ENCODE data around the gene FRG1. TPM values are rescaled to one million over a fixed set of nuclear protein-coding genes. Genes with fewer than 3 reads are reported as not detected.
"Not testable (repeated sequence)": the region's sequence is repeated elsewhere in the genome, so short reads cannot be mapped to it uniquely, and the experiment has no call there.

Gene FRG1
- total and polyA plus RNA-seq, 4 donors = 28.5 to 59.7 (median 31.6) TPM

DNA sequence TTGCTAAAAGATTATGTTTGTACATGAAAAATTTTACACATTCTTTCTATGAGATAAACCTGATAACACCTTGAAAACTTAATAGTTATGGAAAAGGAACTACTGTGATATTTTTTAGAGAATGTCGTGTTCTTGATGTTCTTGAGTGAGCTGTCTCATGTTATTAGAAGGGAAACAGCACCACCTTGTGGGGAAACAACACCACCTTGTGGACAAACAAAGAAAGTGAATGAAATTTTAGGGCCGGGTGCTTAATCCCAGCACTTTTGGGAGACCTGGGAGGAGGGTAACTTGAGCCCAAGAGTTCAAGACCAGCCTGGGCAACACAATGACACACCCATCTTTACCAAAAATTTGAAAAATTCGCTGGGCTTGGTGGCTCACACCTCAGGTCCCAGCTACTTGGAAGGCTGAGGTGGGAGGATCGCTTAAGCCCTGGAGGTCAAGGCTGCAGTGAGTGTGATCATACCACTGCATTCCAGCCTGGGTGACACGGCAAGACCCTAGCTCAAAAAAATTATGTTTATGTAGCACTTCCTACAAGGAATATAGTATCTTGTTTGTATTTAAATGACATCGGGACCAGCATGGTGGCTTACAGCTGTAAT, 36.1 kb upstream of the FRG1 start:
- DNase-seq = peak; percentile 59 to 83 (median 72)
- H3K36me3 ChIP-seq (ENCODE audit: control insufficient read depth in 4 of 4, insufficient read depth in 4 of 4, low read length in 4 of 4) = not testable (repeated sequence)
- TF ChIP-seq, protein P1, sequence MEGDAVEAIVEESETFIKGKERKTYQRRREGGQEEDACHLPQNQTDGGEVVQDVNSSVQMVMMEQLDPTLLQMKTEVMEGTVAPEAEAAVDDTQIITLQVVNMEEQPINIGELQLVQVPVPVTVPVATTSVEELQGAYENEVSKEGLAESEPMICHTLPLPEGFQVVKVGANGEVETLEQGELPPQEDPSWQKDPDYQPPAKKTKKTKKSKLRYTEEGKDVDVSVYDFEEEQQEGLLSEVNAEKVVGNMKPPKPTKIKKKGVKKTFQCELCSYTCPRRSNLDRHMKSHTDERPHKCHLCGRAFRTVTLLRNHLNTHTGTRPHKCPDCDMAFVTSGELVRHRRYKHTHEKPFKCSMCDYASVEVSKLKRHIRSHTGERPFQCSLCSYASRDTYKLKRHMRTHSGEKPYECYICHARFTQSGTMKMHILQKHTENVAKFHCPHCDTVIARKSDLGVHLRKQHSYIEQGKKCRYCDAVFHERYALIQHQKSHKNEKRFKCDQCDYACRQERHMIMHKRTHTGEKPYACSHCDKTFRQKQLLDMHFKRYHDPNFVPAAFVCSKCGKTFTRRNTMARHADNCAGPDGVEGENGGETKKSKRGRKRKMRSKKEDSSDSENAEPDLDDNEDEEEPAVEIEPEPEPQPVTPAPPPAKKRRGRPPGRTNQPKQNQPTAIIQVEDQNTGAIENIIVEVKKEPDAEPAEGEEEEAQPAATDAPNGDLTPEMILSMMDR (IDR thresholded peaks at IDR 0.05; ENCODE audit: control extremely low read depth, extremely low read depth) = peak; percentile 49

DNA sequence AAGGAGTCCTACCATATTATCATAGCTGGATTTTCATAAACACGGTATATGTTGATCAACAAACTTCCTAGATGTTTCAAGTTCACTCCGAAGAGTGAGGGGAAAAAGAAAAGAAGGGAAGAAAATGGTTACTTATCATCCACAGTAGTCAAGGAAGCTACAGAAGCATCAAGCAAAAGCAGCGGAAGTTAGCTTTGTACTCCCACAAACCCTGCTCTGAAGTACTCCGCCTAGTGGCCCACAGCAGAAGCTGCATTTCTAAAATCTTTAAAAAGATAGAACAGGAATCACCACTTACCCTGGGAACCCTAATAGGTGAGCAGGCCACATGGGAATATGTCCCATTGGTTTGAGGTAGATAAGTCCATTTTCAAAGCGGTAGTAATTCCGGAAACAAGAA, 28.5 kb upstream of the FRG1 start:
- H3K27ac ChIP-seq (ENCODE audit: low read depth in 1 of 2, low read length in 1 of 2) = no peak overlapping the region
- H3K9me3 ChIP-seq (ENCODE audit: control insufficient read depth in 4 of 4, insufficient read depth in 3 of 4, low read length in 3 of 4) = peaks cover 0 to 6% (median 0%) of the 10 kb centered on the region in 4 donors

More for the DNA sequence above, 36.1 kb upstream of the FRG1 start:
- H3K9ac ChIP-seq (ENCODE audit: insufficient read depth in 1 of 2, low read length in 2 of 2); H3K4me3 ChIP-seq; H3K4me1 ChIP-seq (ENCODE audit: control insufficient read depth in 5 of 5, insufficient read depth in 5 of 5, low read length in 5 of 5); H3K27me3 ChIP-seq (ENCODE audit: control insufficient read depth in 3 of 3, insufficient read depth in 3 of 3, low read length in 2 of 3); H3K9me3 ChIP-seq (ENCODE audit: control insufficient read depth in 4 of 4, insufficient read depth in 3 of 4, low read length in 3 of 4); ATAC-seq (ENCODE audit: insufficient read depth, low FRiP score); H3K27ac ChIP-seq (ENCODE audit: low read depth in 1 of 2, low read length in 1 of 2): not testable (repeated sequence)
- WGBS, 2 donors = 37 to 45% methylated on average over 6 of the region's 6 CpGs

DNA sequence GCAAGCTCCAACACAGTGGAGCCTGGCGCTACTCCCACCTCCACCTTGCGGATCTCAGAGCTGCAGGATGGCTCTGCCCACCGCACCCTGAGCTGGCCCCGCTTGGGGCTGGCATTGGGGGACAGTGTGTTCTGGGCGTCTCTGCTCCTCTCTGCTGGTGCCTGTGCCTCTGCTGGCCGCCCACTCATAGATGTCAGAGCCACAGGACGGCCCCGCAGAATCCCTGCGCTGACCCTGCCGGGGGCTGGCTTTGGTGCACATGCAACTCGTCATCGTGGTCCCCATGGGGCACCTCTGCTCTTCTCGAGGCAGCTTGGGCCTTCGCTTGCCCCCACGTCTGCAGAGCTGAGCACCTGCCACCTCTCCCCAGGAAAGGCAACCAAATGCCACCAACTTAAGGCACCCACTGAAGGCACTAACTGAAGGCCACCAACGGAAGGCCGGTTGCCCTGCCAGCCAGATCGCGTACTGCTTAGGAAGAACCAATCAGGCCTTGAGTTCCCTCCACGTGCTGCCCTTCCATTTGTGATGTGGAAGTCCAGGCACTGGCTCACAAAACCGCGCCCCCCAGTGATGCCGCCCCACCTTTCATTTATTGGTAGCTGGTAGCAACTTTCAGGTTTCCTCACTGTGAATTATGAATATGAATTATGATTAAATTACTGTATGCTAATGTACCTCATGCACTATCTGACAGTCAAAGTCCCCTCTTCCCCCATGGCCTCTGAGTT, 23.3 kb upstream of the FRG1 start:
- ATAC-seq (ENCODE audit: insufficient read depth, low FRiP score) (no peak), DNase-seq (no peak)
- H3K27ac ChIP-seq (ENCODE audit: low read depth in 1 of 2, low read length in 1 of 2) = no peak overlapping the region
- WGBS, 2 donors = 93 to 95% methylated on average over 23 of the region's 23 CpGs
- no peaks in the 10 kb centered on the region for H3K27me3 ChIP-seq (ENCODE audit: control insufficient read depth in 3 of 3, insufficient read depth in 3 of 3, low read length in 2 of 3)
- peaks cover 0 to 14% (median 3%) of the 10 kb centered on the region in 4 donors for H3K9me3 ChIP-seq (ENCODE audit: control insufficient read depth in 4 of 4, insufficient read depth in 3 of 4, low read length in 3 of 4)
- no peak overlapping the region for H3K9ac ChIP-seq (ENCODE audit: insufficient read depth in 1 of 2, low read length in 2 of 2)
- no peaks in the 10 kb centered on the region for H3K36me3 ChIP-seq (ENCODE audit: control insufficient read depth in 4 of 4, insufficient read depth in 4 of 4, low read length in 4 of 4)
- no peaks in the 10 kb centered on the region for H3K4me1 ChIP-seq (ENCODE audit: control insufficient read depth in 5 of 5, insufficient read depth in 5 of 5, low read length in 5 of 5)
- TF ChIP-seq, protein P1 (IDR thresholded peaks at IDR 0.05; ENCODE audit: control extremely low read depth, extremely low read depth) = no peak
- H3K4me3 ChIP-seq = no peak overlapping the region

More for the DNA sequence above, 28.5 kb upstream of the FRG1 start:
- no peaks in the 10 kb centered on the region for H3K36me3 ChIP-seq (ENCODE audit: control insufficient read depth in 4 of 4, insufficient read depth in 4 of 4, low read length in 4 of 4)
- TF ChIP-seq, protein P1 (IDR thresholded peaks at IDR 0.05; ENCODE audit: control extremely low read depth, extremely low read depth) = no peak
- no peaks in the 10 kb centered on the region for H3K27me3 ChIP-seq (ENCODE audit: control insufficient read depth in 3 of 3, insufficient read depth in 3 of 3, low read length in 2 of 3)
- 65 to 72% methylated on average over 6 of the region's 6 CpGs for WGBS, 2 donors
- DNase-seq (no peak), ATAC-seq (ENCODE audit: insufficient read depth, low FRiP score) (no peak)
- no peak overlapping the region for H3K4me3 ChIP-seq
- no peaks in the 10 kb centered on the region for H3K4me1 ChIP-seq (ENCODE audit: control insufficient read depth in 5 of 5, insufficient read depth in 5 of 5, low read length in 5 of 5)
- H3K9ac ChIP-seq (ENCODE audit: insufficient read depth in 1 of 2, low read length in 2 of 2) = no peak overlapping the region
